Ascending aorta (tissue), 2 donors: ENCODE data around the gene CYP46A1. TPM values are rescaled to one million over a fixed set of nuclear protein-coding genes. Genes with fewer than 3 reads are reported as not detected.

Experiments used
- DNase-seq, 2 donors: peaks; one replicate each; pipeline ENCODE4 v3.0.0-alpha.2; 2019; ENCODE audit warnings: low spot score in 2 of 2
- H3K27ac ChIP-seq, 2 donors: fragments of 200-600 bp; sonication (generic); one replicate each; pipeline ENCODE4 v1.5.1; 2016 to 2017; ENCODE audit warnings: mild to moderate bottlenecking in 1 of 2
- H3K27me3 ChIP-seq: fragments of 200-600 bp; sonication (generic); one replicate; pipeline ENCODE4 v1.5.1; 2017
- H3K36me3 ChIP-seq, 2 donors: fragments of 200-600 bp; sonication (generic); one replicate each; pipeline ENCODE4 v1.5.1; 2016
- H3K4me1 ChIP-seq, 2 donors: fragments of 200-600 bp; sonication (generic); one replicate each; pipeline ENCODE4 v1.5.1; 2016 to 2017; ENCODE audit warnings: mild to moderate bottlenecking in 1 of 2
- H3K4me3 ChIP-seq, 2 donors: fragments of 200-600 bp; sonication (generic); one replicate each; pipeline ENCODE4 v1.5.1; 2016 to 2017; ENCODE audit warnings: mild to moderate bottlenecking in 1 of 2
- H3K9me3 ChIP-seq, 2 donors: fragments of 200-600 bp; sonication (generic); one replicate each; pipeline ENCODE4 v1.5.1; 2016
- intact Hi-C: fragments of 100-400 bp; cut with DNase I; formaldehyde crosslinking; loops from one replicate; pipeline ENCODE4 v1.15.1; 2023
- total RNA-seq: library from RNA; depleted of rRNA; stranded (reverse); fragments of >200 nt; gene quantifications from one replicate; pipeline ENCODE4 v1.1.0, GENCODE V29; 2016
- TF ChIP-seq, protein P1 (sequence below), 3 experiments: fragments of 200-600 bp in 2 of 3; fragments of 450-650 bp in 1 of 3; sonication (generic) in 2 of 3; IDR thresholded peaks; one replicate each; pipeline ENCODE4 v1.5.1; 2016 to 2019; ENCODE audit warnings: antibody characterized with exemption in 3 of 3, mild to moderate bottlenecking in 1 of 3, moderate library complexity in 1 of 3

CYP46A1 gene
- total RNA-seq, 1 donor from 2014 or later: not detected

DNA sequence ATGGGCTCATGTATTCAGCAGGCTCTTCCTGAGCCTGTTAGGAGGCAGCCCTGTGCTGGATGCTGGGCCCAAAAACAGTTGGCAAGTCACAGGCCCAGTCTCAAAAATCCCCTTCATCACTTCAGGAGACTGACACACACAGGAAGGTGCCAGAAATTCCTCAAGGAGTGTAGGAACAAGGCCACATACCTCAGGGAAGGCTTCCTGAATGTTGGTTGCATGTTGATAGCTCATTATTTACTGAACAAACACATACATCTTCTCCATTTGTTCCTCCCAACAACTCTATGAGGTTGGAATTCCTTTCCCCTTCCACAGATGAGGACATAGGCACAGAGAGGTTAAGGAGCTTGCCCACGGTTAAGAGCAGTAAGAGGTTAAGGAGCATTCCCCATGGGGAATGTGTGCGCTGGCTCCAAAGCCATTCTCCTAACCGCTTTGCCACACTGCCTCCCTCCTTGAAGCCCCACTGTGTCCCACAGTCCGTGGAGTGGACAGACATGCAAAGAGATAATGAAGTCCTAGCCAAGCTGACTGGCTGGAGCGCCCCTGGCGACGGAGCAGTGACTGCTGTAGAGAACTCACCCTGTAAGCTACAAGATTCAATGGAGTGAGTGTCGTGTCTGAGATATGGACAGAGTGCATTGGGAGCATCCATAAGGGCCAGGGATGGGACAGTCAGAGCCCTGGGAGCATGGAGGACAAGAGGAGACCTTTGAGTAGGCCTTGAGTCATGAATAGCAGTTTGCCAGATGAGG is 35.9 kb upstream of the CYP46A1 start:
- no peaks in the 10 kb centered on the region for H3K36me3 ChIP-seq
- no peaks in the 10 kb centered on the region for H3K4me1 ChIP-seq
- intact Hi-C loops: no loop called here
- TF ChIP-seq, protein P1, sequence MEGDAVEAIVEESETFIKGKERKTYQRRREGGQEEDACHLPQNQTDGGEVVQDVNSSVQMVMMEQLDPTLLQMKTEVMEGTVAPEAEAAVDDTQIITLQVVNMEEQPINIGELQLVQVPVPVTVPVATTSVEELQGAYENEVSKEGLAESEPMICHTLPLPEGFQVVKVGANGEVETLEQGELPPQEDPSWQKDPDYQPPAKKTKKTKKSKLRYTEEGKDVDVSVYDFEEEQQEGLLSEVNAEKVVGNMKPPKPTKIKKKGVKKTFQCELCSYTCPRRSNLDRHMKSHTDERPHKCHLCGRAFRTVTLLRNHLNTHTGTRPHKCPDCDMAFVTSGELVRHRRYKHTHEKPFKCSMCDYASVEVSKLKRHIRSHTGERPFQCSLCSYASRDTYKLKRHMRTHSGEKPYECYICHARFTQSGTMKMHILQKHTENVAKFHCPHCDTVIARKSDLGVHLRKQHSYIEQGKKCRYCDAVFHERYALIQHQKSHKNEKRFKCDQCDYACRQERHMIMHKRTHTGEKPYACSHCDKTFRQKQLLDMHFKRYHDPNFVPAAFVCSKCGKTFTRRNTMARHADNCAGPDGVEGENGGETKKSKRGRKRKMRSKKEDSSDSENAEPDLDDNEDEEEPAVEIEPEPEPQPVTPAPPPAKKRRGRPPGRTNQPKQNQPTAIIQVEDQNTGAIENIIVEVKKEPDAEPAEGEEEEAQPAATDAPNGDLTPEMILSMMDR (IDR thresholded peaks at IDR 0.05): no peak
- no peaks in the 10 kb centered on the region for H3K9me3 ChIP-seq
- no peaks in the 10 kb centered on the region for H3K27me3 ChIP-seq
- DNase-seq: no peak
- no peak overlapping the region for H3K4me3 ChIP-seq
- H3K27ac ChIP-seq: no peak overlapping the region

DNA sequence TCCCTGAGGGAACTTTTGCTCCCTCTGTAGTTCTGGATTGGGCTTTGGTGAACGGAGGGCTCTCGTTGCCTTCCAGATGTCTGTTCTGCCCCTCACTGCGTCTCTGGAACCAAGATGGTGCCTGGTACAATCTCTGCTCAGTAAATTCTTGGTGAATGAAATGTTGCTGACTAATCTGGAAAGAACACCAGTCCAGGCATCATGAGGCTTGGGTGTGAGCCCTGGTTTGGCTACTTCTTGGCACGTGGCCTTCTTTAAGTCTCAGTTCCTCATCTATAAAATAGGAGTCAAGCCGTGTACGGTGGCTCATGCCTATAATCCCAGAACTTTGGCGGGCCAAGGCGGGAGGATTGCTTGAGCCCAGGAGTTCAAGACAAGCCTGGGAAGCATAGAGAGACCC is 34.9 kb upstream of the CYP46A1 start:
- TF ChIP-seq, protein P1 (IDR thresholded peaks at IDR 0.05): no peak
- no peaks in the 10 kb centered on the region for H3K27me3 ChIP-seq
- no peak overlapping the region for H3K4me3 ChIP-seq
- H3K9me3 ChIP-seq: no peaks in the 10 kb centered on the region
- no peak for DNase-seq
- intact Hi-C loops: no loop called here
- H3K27ac ChIP-seq: no peak overlapping the region
- H3K36me3 ChIP-seq: no peaks in the 10 kb centered on the region
- no peaks in the 10 kb centered on the region for H3K4me1 ChIP-seq

DNA sequence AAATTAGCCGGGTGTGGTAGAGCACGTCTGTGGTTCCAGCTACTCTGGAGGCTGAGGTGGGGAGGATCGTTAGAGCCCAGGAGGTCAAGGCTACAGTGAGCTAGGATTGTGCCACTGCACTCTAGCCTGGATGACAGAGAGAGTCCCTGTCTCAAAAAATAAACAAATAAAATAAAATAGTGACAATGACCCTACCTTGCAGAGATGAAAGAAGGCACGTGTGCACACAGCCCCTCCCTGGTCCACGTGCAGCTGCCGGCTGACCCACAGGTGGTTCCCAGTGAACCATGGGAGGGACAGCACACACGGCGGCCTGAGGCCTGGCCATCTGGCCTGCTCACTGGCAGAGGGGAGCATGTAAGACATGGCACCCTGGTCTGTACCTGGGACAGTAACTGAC is 34.5 kb upstream of the CYP46A1 start:
- Histone ChIP-seq H3K9me3 (no peaks in the 10 kb centered on the region), H3K4me3 (no peak overlapping the region), H3K27me3 (no peaks in the 10 kb centered on the region), H3K36me3 (no peaks in the 10 kb centered on the region), H3K27ac (no peak overlapping the region), H3K4me1 (no peaks in the 10 kb centered on the region)
- intact Hi-C loops: loop anchor here (10.0 kb wide), 1 partner anchor 1895 kb away; no protein-coding TSS in a partner anchor
- DNase-seq: no peak
- TF ChIP-seq, protein P1 (IDR thresholded peaks at IDR 0.05): no peak

DNA sequence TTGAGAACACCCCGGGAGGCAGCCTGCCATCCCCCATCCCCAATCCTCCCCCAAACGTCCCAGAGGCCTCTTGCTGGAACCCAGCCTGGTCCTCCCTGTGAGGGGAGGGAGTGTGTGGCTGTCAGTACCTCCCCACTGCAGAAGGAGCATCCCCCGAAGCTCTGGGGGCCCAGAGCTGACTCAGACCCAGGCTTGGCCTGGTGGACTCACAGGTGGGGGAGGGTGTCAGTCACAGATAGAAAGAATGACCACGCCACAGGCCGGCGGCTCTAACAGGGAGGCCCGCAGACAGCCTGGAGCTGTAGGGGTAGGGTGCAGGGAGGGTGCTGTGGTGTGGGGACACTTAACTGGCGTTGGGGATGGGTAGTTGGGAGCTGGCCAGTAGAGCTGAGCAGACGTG is 33.9 kb upstream of the CYP46A1 start:
- no peaks in the 10 kb centered on the region for H3K36me3 ChIP-seq
- TF ChIP-seq, protein P1 (IDR thresholded peaks at IDR 0.05): no peak
- intact Hi-C loops: loop anchor here (10.0 kb wide), 1 partner anchor 1895 kb away; no protein-coding TSS in a partner anchor
- no peaks in the 10 kb centered on the region for H3K4me1 ChIP-seq
- H3K9me3 ChIP-seq: no peaks in the 10 kb centered on the region
- no peak overlapping the region for H3K4me3 ChIP-seq
- H3K27me3 ChIP-seq: no peaks in the 10 kb centered on the region
- H3K27ac ChIP-seq: no peak overlapping the region
- no peak for DNase-seq

DNA sequence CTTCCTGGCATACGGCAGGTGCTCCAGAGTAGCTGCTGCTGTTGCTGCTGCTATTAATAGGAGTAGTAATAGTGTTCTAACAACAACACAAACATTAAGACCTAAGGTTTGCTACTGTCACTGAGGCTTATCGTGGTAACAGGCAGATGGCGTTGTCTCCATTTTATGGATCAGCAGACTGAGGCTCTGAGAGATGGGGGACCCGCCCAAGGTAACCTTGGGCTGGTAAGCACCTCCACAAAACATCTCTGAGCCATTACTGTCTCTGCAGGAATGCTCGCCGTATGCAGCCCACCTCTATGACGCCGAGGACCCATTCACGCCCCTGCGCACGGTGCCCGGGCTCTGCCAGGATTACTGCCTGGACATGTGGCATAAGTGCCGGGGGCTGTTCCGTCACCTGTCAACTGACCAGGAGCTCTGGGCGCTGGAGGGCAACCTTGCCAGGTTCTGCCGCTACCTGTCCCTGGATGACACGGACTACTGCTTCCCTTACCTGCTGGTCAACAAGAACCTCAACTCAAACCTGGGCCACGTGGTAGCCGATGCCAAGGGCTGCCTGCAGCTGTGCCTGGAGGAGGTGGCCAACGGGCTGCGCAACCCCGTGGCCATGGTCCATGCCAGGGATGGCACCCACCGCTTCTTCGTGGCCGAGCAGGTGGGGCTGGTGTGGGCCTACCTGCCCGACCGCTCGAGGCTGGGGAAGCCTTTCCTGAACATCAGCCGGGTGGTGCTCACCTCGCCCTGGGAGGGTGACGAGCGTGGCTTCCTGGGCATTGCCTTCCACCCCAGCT is 31.9 kb upstream of the CYP46A1 start:
- Histone ChIP-seq H3K9me3 (no peaks in the 10 kb centered on the region), H3K27me3 (no peaks in the 10 kb centered on the region), H3K27ac (no peak overlapping the region), H3K4me1 (no peaks in the 10 kb centered on the region), H3K36me3 (no peaks in the 10 kb centered on the region), H3K4me3 (no peak overlapping the region)
- no peak for DNase-seq
- intact Hi-C loops: loop anchor here (10.0 kb wide), 1 partner anchor 1893 kb away; no protein-coding TSS in a partner anchor
- TF ChIP-seq, protein P1 (IDR thresholded peaks at IDR 0.05): no peak
